NB4 (cell line): Measurements from ENCODE around the gene HBZ.
"Not testable (repeated sequence)": the region's sequence is repeated elsewhere in the genome, so short reads cannot be mapped to it uniquely, and the experiment has no call there.

Experiments
- DNase-seq: peaks from one replicate; pipeline ENCODE4 v3.0.0; 2010; ENCODE audit warnings: low read depth
- H3K4me3 ChIP-seq: one replicate; pipeline ENCODE4 v1.5.1; 2011; ENCODE audit warnings: mild to moderate bottlenecking, low read depth, low read length, moderate library complexity
- MAX ChIP-seq: IDR thresholded peaks from 2 replicates; pipeline ENCODE4 v1.6.1; 2011; ENCODE audit warnings: low read depth, low read length
- MYC ChIP-seq: IDR thresholded peaks from 2 replicates; pipeline ENCODE4 v1.6.1; 2011; ENCODE audit warnings: low read depth, low read length
- POLR2A ChIP-seq: IDR thresholded peaks from 2 replicates; pipeline ENCODE4 v1.6.1; 2011; ENCODE audit warnings: mild to moderate bottlenecking; ENCODE audit not compliant: insufficient read length; ENCODE audit errors: extremely low read depth
- TF ChIP-seq, protein P1 (sequence below): IDR thresholded peaks from one replicate; pipeline ENCODE4 v1.5.1; 2012; ENCODE audit warnings: low read depth, low read length

Gene HBZ

GRCh38 chr16:149024-149660 is 3.3 kb upstream of the HBZ start:
- no peak for DNase-seq
- H3K4me3 ChIP-seq = no peak overlapping the region
- TF ChIP-seq, protein P1, sequence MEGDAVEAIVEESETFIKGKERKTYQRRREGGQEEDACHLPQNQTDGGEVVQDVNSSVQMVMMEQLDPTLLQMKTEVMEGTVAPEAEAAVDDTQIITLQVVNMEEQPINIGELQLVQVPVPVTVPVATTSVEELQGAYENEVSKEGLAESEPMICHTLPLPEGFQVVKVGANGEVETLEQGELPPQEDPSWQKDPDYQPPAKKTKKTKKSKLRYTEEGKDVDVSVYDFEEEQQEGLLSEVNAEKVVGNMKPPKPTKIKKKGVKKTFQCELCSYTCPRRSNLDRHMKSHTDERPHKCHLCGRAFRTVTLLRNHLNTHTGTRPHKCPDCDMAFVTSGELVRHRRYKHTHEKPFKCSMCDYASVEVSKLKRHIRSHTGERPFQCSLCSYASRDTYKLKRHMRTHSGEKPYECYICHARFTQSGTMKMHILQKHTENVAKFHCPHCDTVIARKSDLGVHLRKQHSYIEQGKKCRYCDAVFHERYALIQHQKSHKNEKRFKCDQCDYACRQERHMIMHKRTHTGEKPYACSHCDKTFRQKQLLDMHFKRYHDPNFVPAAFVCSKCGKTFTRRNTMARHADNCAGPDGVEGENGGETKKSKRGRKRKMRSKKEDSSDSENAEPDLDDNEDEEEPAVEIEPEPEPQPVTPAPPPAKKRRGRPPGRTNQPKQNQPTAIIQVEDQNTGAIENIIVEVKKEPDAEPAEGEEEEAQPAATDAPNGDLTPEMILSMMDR = no peak
- TF ChIP-seq MYC = no peak
- no peak for TF ChIP-seq MAX
- TF ChIP-seq POLR2A = no peak

- H3K4me3 ChIP-seq, DNase-seq: not testable (repeated sequence)
Observed at GRCh38 chr16:153129-153521, 681 bp downstream of the HBZ start.

- not testable (repeated sequence) for H3K4me3 ChIP-seq, DNase-seq
Observed at GRCh38 chr16:153550-154216, 1.2 kb downstream of the HBZ start.

GRCh38 chr16:154217-155030 is 2.0 kb downstream of the HBZ start:
- H3K4me3 ChIP-seq = no peak overlapping the region

DNA sequence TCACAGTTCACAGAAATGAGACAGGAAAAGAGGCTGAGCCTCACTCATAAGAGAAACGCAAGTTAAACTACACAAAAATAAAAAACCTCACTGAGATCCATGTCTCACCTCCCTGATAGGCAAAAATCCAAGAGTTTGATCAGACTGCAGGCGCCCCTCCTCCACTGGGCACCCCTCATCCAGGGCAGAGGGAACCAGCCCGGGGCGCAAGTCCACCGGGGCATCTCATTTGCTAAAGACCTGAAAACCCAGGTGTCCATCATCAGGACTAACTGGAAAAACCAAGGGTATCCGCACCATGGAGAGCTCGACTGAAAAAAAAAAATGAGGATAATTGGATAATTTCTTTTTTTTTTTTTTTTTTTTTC is 2.6 kb downstream of the HBZ start:
- TF ChIP-seq MYC = no peak
- TF ChIP-seq POLR2A = no peak
- TF ChIP-seq, protein P1 = no peak
- no peak for TF ChIP-seq MAX
- H3K4me3 ChIP-seq = no peak overlapping the region
- DNase-seq = no peak

More at GRCh38 chr16:154217-155030, 2.0 kb downstream of the HBZ start:
- DNase-seq = peak; percentile 23
- TF ChIP-seq, protein P1 = no peak
- no peak for TF ChIP-seq POLR2A
- TF ChIP-seq MYC = no peak
- no peak for TF ChIP-seq MAX

GRCh38 chr16:159136-159849 is 6.8 kb downstream of the HBZ start:
- TF ChIP-seq MAX = no peak
- no peak for TF ChIP-seq MYC
- TF ChIP-seq POLR2A = no peak
- TF ChIP-seq, protein P1 = no peak
- DNase-seq = no peak

GRCh38 chr16:160242-160641 is 7.8 kb downstream of the HBZ start:
- H3K4me3 ChIP-seq, DNase-seq: not testable (repeated sequence)

More at GRCh38 chr16:159136-159849, 6.8 kb downstream of the HBZ start:
- no peak overlapping the region for H3K4me3 ChIP-seq
